Measurements from ENCODE around the gene AGBL1. TPM values are rescaled to one million over a fixed set of nuclear protein-coding genes. Genes with fewer than 3 reads are reported as not detected.

AGBL1 gene
- total RNA-seq, 1 experiment from 2014 or later: not detected

- WGBS (ENCODE audit: extremely low coverage, insufficient read length, low lambda C conversion rate): no CpG with 5 or more reads among the region's 2 CpGs
- H3K9ac ChIP-seq (ENCODE audit: extremely low read depth, insufficient read length, low read length): no peak overlapping the region
These were observed 402.0 kb downstream of the AGBL1 start for GRCh38 chr15:86481720-86482119.

More at GRCh38 chr15:86481720-86482119, 402.0 kb downstream of the AGBL1 start:
- Histone ChIP-seq H2BK20ac (ENCODE audit: low read depth, low read length, poor library complexity, severe bottlenecking) (no peak overlapping the region), H2AFZ (ENCODE audit: low read length) (no peak overlapping the region), H2BK15ac (ENCODE audit: low read depth, low read length) (no peak overlapping the region), H4K20me1 (ENCODE audit: control insufficient read depth, insufficient read depth, insufficient read length) (no peaks in the 10 kb centered on the region), H3K23ac (ENCODE audit: insufficient read length, low read depth, low read length) (no peak overlapping the region), H3K4me1 (ENCODE audit: insufficient read depth, low read length) (no peaks in the 10 kb centered on the region), H4K5ac (ENCODE audit: insufficient read length, low read depth, low read length) (no peak overlapping the region), H2BK12ac (ENCODE audit: insufficient read length, low read depth, low read length) (no peak overlapping the region), H3K27ac (ENCODE audit: insufficient read length, low read depth, low read length) (no peak overlapping the region), H3K79me2 (ENCODE audit: insufficient read depth, low read length) (no peaks in the 10 kb centered on the region), H3K79me1 (ENCODE audit: insufficient read depth, low read depth, low read length, poor library complexity, severe bottlenecking) (no peaks in the 10 kb centered on the region), H3T11ph (ENCODE audit: low read length) (no peak overlapping the region), H2BK5ac (ENCODE audit: insufficient read length, low read length) (no peak overlapping the region), H3K4ac (ENCODE audit: low read depth, low read length) (no peak overlapping the region), H3K18ac (ENCODE audit: insufficient read length, low read depth, low read length) (no peak overlapping the region), H3K56ac (ENCODE audit: insufficient read length, low read depth, low read length) (no peak overlapping the region), H3K9me3 (ENCODE audit: control insufficient read depth, low read depth, low read length) (no peaks in the 10 kb centered on the region), H4K91ac (ENCODE audit: insufficient read length, low read depth, low read length) (no peak overlapping the region), H2AK5ac (ENCODE audit: insufficient read length, low read length) (no peak overlapping the region), H3K14ac (ENCODE audit: insufficient read depth, low read length) (no peak overlapping the region), H3K27me3 (ENCODE audit: insufficient read depth, low read length) (no peaks in the 10 kb centered on the region), H4K8ac (replicated peaks; ENCODE audit: insufficient read length, low read depth, low read length) (no peak overlapping the region), H3K23me2 (ENCODE audit: insufficient read length, low read depth, low read length, poor library complexity, severe bottlenecking) (no peaks in the 10 kb centered on the region), H3K4me2 (ENCODE audit: insufficient read depth, insufficient read length, low read length) (no peak overlapping the region), H2BK120ac (ENCODE audit: low read depth, low read length, poor library complexity, severe bottlenecking) (no peak overlapping the region)
- Mint-ChIP-seq H3K36me3 (ENCODE audit: insufficient read depth in 1 of 3, low read depth in 3 of 3) (no peaks in the 10 kb centered on the region; a peak in 2 of 7 replicates), H3K27me3 (ENCODE audit: low read depth) (peaks cover 1% of the 10 kb centered on the region; the same call in 1 of the 2 replicates), H3K4me1 (no peaks in the 10 kb centered on the region; a peak in 1 of 4 replicates), H3K27ac (no peak overlapping the region), H3K4me3 (no peak overlapping the region), H3K9me3 (peaks cover 4% of the 10 kb centered on the region in 2 experiments; a peak in 2 of 5 replicates)
- DNase-seq: no peak
- no peak for TF ChIP-seq CTCF (conservative IDR thresholded peaks at IDR 0.05)

All from H9 (cell line).